HepG2 (cell line): ENCODE data around the gene DSCAML1.

Source experiments
- HDAC2 ChIP-seq: sonication (generic); formaldehyde crosslinking; IDR thresholded peaks from 2 replicates; pipeline ENCODE4 v1.4.0; 2020; ENCODE audit warnings: missing genetic modification reagents
- ZNF556 ChIP-seq: sonication (generic); formaldehyde crosslinking; IDR thresholded peaks from 2 replicates; pipeline ENCODE4 v1.4.0; 2020; ENCODE audit warnings: mild to moderate bottlenecking, missing genetic modification reagents, borderline replicate concordance

DNA sequence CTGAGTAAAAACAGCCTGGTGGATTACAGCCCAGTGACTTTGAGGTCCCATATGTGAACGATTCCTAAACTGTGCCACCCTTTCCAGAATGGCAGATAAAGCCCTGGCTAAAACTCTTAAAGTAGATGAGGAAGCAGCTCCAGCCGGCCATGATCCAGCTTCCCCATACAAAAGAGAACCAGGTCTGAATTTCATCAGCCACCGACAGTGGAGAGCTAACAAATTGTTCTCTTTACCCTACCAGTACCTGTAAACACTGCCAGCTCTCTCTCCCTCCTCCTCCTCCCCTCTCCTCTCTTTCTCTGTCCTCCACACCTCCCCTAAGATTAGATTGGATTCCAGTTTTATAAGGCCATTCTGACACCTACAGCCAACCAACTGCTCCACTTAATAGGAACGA, 176.9 kb downstream of the DSCAML1 start:
- no peak for TF ChIP-seq HDAC2 (CRISPR knock-in tag)
- TF ChIP-seq ZNF556, result no peak
